CD4-positive, alpha-beta T cell (primary cell): ENCODE measurements around the gene OAT. TPM values are rescaled to one million over a fixed set of nuclear protein-coding genes. Genes with fewer than 3 reads are reported as not detected.

Experiments
- ATAC-seq: fragments of 200-7000 bp; cut with Tn5 transposase; one replicate; pipeline ENCODE4 v1.10.0; 2022; ENCODE audit warnings: mild to moderate bottlenecking; ENCODE audit not compliant: poor library complexity
- CTCF ChIA-PET: fragments of 350-600 bp; sonication (Branson Sonifier 250); formaldehyde crosslinking; loops from one replicate; lab custom pipeline; 2021; ENCODE audit warnings: antibody characterized with exemption, inconsistent platforms; lab: Charles Lee
- POLR2A ChIA-PET: fragments of 350-600 bp; sonication (Branson Sonifier 250); formaldehyde crosslinking; loops from one replicate; lab custom pipeline; 2021; ENCODE audit warnings: antibody characterized with exemption, inconsistent platforms; lab: Charles Lee
- DNase-seq, 14 experiments: peaks; one replicate each; pipeline ENCODE4 v3.0.0-alpha.2; 2013 to 2020; ENCODE audit warnings: mixed read lengths in 2 of 14
- H3K27ac ChIP-seq, 2 donors: one replicate each; pipeline versions ENCODE4 v1.5.1 to v1.7.0; 2013; ENCODE audit warnings: low read length in 2 of 2, low read depth in 1 of 2, mild to moderate bottlenecking in 1 of 2
- H3K27me3 ChIP-seq, 2 experiments: 1 replicate in 1 of 2; 2 replicates in 1 of 2; pipeline versions ENCODE4 v1.6.1 to v1.7.0; 2013; ENCODE audit warnings: low read length in 2 of 2, control low read depth in 1 of 2, mild to moderate bottlenecking in 1 of 2, moderate library complexity in 1 of 2; ENCODE audit not compliant: insufficient read depth in 2 of 2, control insufficient read depth in 1 of 2
- H3K36me3 ChIP-seq: one replicate; pipeline ENCODE4 v1.6.1; 2013; ENCODE audit warnings: low read length, control low read depth; ENCODE audit not compliant: insufficient read depth
- H3K4me1 ChIP-seq: one replicate; pipeline ENCODE4 v1.6.1; 2013; ENCODE audit warnings: low read length, control low read depth; ENCODE audit not compliant: insufficient read depth
- H3K4me3 ChIP-seq: one replicate; pipeline ENCODE4 v1.5.1; 2013; ENCODE audit warnings: mild to moderate bottlenecking, low read length, moderate library complexity
- H3K9me3 ChIP-seq, 2 experiments: 1 replicate in 1 of 2; 2 replicates in 1 of 2; pipeline versions ENCODE4 v1.6.1 to v1.7.0; 2013; ENCODE audit warnings: low read length in 2 of 2, mild to moderate bottlenecking in 2 of 2, control low read depth in 1 of 2, moderate library complexity in 1 of 2; ENCODE audit not compliant: control insufficient read depth in 1 of 2, insufficient read depth in 1 of 2
- H3K27ac Mint-ChIP-seq: one replicate; pipeline ENCODE4 v1.8.0; 2020; ENCODE audit warnings: mixed read lengths
- H3K27me3 Mint-ChIP-seq: one replicate; pipeline ENCODE4 v1.8.0; 2021; ENCODE audit warnings: mixed read lengths
- H3K36me3 Mint-ChIP-seq: one replicate; pipeline ENCODE4 v1.8.0; 2021; ENCODE audit warnings: low read depth, mixed read lengths
- H3K4me1 Mint-ChIP-seq: one replicate; pipeline ENCODE4 v1.8.0; 2021; ENCODE audit warnings: low read depth, mixed read lengths
- H3K4me3 Mint-ChIP-seq: one replicate; pipeline ENCODE4 v1.8.0; 2020; ENCODE audit warnings: mild to moderate bottlenecking, mixed read lengths
- H3K9me3 Mint-ChIP-seq: one replicate; pipeline ENCODE4 v1.8.0; 2020; ENCODE audit warnings: mixed read lengths
- intact Hi-C, 2 experiments: fragments of 100-400 bp; cut with DNase I in 1 of 2; cut with micrococcal nuclease in 1 of 2; formaldehyde crosslinking; loops; one replicate each; pipeline versions ENCODE4 v1.15.1 to v1.9.0; 2023 to 2025; cut with DNase I, micrococcal nuclease
- total RNA-seq, 174 experiments: library from RNA in 2 of 174; stranded (reverse) in 2 of 174; gene quantifications; one replicate each; pipeline ENCODE4 v1.2.3 and lab custom pipeline; 2021 to 2026
- TF ChIP-seq, protein P1 (sequence below): fragments of 200-600 bp; IDR thresholded peaks from one replicate; pipeline ENCODE4 v1.8.0; 2022; ENCODE audit warnings: antibody characterized with exemption, mild to moderate bottlenecking

OAT gene
- total RNA-seq, 2 experiments from 2014 or later: 48.5 to 54.9 TPM

DNA sequence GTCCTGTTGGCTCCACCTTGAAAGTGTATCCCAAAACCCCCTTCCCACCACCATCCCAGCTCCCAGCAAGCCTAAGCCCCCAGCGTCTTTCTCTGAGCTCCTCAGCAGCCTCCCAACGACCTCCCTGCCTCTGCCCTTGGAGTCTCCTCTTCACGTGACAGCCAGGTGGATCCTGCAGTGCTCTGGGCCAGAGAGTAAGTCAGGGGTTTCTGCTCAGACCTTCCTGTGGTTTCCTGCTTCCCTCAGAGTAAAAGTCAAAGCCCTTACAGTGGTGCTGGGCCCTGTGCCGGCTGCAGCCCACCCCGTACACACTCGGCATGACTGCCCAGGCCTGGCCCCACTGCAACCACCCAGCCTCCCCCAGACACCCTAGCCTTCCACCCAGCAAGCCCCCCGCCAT, 51.9 kb downstream of the OAT start:
- Mint-ChIP-seq H3K4me1 (no peaks in the 10 kb centered on the region), H3K36me3 (no peaks in the 10 kb centered on the region), H3K9me3 (no peaks in the 10 kb centered on the region), H3K27me3 (peaks cover 19% of the 10 kb centered on the region), H3K27ac (no peak overlapping the region), H3K4me3 (no peak overlapping the region)
- ChIA-PET CTCF (no interaction called here), POLR2A (no interaction called here)
- DNase-seq: no peak
- Histone ChIP-seq H3K27me3 (peaks cover 7 to 9% of the 10 kb centered on the region in 2 experiments), H3K4me1 (no peaks in the 10 kb centered on the region), H3K36me3 (no peaks in the 10 kb centered on the region), H3K27ac (no peak overlapping the region), H3K9me3 (no peaks in the 10 kb centered on the region), H3K4me3 (no peak overlapping the region)
- ATAC-seq: no peak
- intact Hi-C loops: no loop called here
- TF ChIP-seq, protein P1, sequence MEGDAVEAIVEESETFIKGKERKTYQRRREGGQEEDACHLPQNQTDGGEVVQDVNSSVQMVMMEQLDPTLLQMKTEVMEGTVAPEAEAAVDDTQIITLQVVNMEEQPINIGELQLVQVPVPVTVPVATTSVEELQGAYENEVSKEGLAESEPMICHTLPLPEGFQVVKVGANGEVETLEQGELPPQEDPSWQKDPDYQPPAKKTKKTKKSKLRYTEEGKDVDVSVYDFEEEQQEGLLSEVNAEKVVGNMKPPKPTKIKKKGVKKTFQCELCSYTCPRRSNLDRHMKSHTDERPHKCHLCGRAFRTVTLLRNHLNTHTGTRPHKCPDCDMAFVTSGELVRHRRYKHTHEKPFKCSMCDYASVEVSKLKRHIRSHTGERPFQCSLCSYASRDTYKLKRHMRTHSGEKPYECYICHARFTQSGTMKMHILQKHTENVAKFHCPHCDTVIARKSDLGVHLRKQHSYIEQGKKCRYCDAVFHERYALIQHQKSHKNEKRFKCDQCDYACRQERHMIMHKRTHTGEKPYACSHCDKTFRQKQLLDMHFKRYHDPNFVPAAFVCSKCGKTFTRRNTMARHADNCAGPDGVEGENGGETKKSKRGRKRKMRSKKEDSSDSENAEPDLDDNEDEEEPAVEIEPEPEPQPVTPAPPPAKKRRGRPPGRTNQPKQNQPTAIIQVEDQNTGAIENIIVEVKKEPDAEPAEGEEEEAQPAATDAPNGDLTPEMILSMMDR: no peak

DNA sequence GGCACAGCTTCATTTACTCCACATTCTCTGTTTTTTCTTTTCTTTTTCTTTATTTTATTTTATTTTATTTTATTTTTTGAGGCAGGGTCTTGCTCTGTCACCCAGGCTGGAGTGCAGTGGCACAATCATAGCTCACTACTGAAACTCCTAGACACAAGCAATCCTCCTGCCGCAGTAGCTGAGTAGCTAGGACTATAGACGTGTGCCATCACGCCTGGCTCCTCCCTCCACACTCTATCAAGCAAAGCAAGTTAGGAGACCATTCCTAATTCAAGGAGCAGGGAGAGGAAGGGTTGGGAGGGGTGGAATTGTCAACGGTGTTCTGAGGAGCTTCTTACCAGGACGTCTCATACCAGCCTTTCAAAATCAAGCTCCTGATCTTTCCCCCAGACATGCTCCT, 52.4 kb downstream of the OAT start:
- Histone ChIP-seq H3K27me3 (peaks cover 7 to 9% of the 10 kb centered on the region in 2 experiments), H3K4me3 (no peak overlapping the region), H3K4me1 (no peaks in the 10 kb centered on the region), H3K36me3 (no peaks in the 10 kb centered on the region), H3K27ac (no peak overlapping the region), H3K9me3 (no peaks in the 10 kb centered on the region)
- DNase-seq (no peak), ATAC-seq (no peak)
- Mint-ChIP-seq H3K36me3 (no peaks in the 10 kb centered on the region), H3K27ac (no peak overlapping the region), H3K9me3 (no peaks in the 10 kb centered on the region), H3K4me1 (no peaks in the 10 kb centered on the region), H3K27me3 (peaks cover 16% of the 10 kb centered on the region), H3K4me3 (no peak overlapping the region)
- CTCF ChIA-PET: no interaction called here
- TF ChIP-seq, protein P1: no peak
- intact Hi-C loops: no loop called here
- POLR2A ChIA-PET: no interaction called here

DNA sequence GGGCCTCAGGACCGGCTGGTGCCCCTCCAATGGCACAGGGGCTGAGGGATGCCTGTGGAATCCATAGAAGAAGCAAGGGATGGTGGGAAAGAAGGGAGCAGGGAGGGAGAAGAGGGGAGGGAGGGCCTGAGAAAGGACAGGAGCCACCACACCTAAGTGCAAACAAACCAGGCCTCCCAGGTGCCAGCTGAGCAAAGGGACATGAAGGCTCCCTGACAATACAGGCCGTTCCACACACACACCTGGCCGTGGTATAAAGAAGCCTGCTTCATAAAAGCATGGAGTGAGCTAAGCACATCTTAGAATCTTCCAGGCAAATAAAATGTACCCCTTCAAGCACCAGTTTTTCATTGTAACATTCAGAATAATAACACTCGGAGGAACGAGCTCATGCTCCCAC, 54.0 kb downstream of the OAT start:
- ChIA-PET POLR2A (no interaction called here), CTCF (interaction anchor here (1.0 kb wide), 1 partner anchor 15 kb away, joined by 3 read pairs; no protein-coding TSS in a partner anchor)
- Histone ChIP-seq H3K36me3 (no peaks in the 10 kb centered on the region), H3K9me3 (peaks cover 4 to 5% of the 10 kb centered on the region in 2 experiments), H3K27ac (no peak overlapping the region), H3K4me1 (no peaks in the 10 kb centered on the region), H3K4me3 (no peak overlapping the region), H3K27me3 (peaks cover 0 to 3% of the 10 kb centered on the region in 2 experiments)
- TF ChIP-seq, protein P1: no peak
- Mint-ChIP-seq H3K27me3 (peaks cover 2% of the 10 kb centered on the region), H3K9me3 (no peaks in the 10 kb centered on the region), H3K27ac (no peak overlapping the region), H3K4me3 (no peak overlapping the region), H3K36me3 (no peaks in the 10 kb centered on the region), H3K4me1 (no peaks in the 10 kb centered on the region)
- intact Hi-C loops: no loop called here
- ATAC-seq (no peak), DNase-seq (no peak)
